Testis (tissue), 3 donors: ENCODE measurements around the gene S100A11. TPM values are rescaled to one million over a fixed set of nuclear protein-coding genes. Genes with fewer than 3 reads are reported as not detected.

Source experiments
- DNase-seq: peaks from one replicate; pipeline ENCODE4 v3.0.0-alpha.2; 2019
- H3K27ac ChIP-seq, 2 donors: fragments of 200-600 bp; sonication (generic); one replicate each; pipeline ENCODE4 v1.5.1; 2019
- H3K27me3 ChIP-seq: fragments of 200-600 bp; sonication (generic); one replicate; pipeline ENCODE4 v1.5.1; 2019
- H3K36me3 ChIP-seq: fragments of 200-600 bp; sonication (generic); one replicate; pipeline ENCODE4 v1.5.1; 2017; ENCODE audit warnings: low read depth; ENCODE audit errors: missing control alignments
- H3K4me1 ChIP-seq: fragments of 200-600 bp; sonication (generic); one replicate; pipeline ENCODE4 v1.5.1; 2019
- H3K4me3 ChIP-seq, 2 donors: fragments of 200-600 bp; sonication (generic); one replicate each; pipeline ENCODE4 v1.5.1; 2017 to 2019
- H3K9me3 ChIP-seq: fragments of 200-600 bp; sonication (generic); one replicate; pipeline ENCODE4 v1.5.1; 2017
- CTCF ChIP-seq, 3 experiments: fragments of 450-650 bp in 2 of 3; fragments of 200-600 bp in 1 of 3; sonication (generic) in 1 of 3; IDR thresholded peaks; one replicate each; pipeline ENCODE4 v1.5.1; 2016 to 2019; ENCODE audit warnings: antibody characterized with exemption in 3 of 3, mild to moderate bottlenecking in 2 of 3, moderate library complexity in 1 of 3
- POLR2A ChIP-seq: fragments of 450-650 bp; IDR thresholded peaks from one replicate; pipeline ENCODE4 v1.6.1; 2017; ENCODE audit warnings: antibody characterized with exemption, mild to moderate bottlenecking, moderate library complexity
- WGBS, 2 donors: methylation state at CpG; one replicate each; pipeline ENCODE4 v1.1.5; 2018; 5-methylcytosine and 5-hydroxymethylcytosine counted together
- intact Hi-C: fragments of 100-400 bp; cut with DNase I; formaldehyde crosslinking; loops from one replicate; pipeline ENCODE4 v1.15.1; 2023; ENCODE audit warnings: low total_unique reads
- polyA plus RNA-seq: library from polyadenylated mRNA; stranded (reverse); fragments of 350-450 nt; fragmentation: Illumina TruSeq; extraction: RNeasy Lipid Tissue Mini Kit (QIAGEN cat#74804); gene quantifications from one replicate; pipeline ENCODE4 v1.2.3, GENCODE V29; 2014; ENCODE audit warnings: low read depth, low replicate concordance; ENCODE audit not compliant: insufficient read depth
- total RNA-seq, 2 donors: library from RNA; depleted of rRNA; stranded (reverse); fragments of >200 nt; gene quantifications; one replicate each; pipeline ENCODE4 v1.2.3, GENCODE V29; 2016

S100A11 gene
- total and polyA plus RNA-seq, 3 donors from 2014 or later, result 80.2 to 275 (median 86.9) TPM

DNA sequence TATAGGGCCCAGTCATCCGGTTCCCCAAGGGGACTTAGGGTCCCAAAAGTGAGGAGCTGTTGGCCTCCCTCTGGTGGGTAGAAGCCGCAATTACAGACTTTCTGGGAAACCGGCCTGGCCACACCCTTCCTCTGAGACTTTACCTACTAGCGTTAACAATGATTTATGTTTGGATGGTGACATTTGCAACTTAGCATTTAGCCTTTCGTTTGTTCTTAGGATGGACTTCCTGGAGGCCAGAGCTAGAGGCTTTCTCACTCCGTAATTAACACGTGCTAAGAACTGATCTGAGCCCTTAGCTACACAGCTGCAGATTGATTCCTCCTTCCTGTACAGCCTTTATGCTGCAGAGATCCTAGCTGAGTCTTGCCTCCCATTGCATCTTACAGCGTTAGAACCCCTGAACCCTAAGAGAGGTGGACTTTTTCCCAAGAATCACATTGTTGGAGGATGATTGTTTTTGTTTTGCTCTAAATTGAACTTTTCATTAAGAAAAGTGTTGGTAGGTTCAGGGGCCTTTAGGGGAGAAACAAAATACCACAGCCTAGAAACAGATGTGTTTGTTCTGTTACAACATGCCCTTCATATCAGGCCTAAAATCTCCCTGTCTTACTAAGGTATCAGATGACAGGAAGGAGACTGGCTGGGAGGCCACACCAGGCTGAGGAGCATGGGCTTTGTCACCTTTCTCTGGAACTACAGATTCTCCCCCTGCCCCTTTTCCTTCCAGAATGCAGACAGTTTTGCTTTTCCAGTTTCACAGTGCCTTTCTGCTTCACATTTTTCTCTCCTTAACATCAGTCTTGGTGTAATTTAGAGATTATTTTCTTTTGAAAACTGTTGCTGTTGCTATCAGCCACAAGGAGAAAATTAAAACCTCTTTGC lies 1.9 kb downstream of the S100A11 start:
- no peaks in the 10 kb centered on the region for H3K36me3 ChIP-seq
- intact Hi-C loops, result no loop called here
- WGBS, 2 donors, result 21 to 37% methylated on average over 7 to 8 of the region's 8 CpGs
- H3K4me3 ChIP-seq, result peak overlapping the region in 1 of 2 donors; percentile 86
- peak; percentile 60 for DNase-seq
- H3K4me1 ChIP-seq, result peaks cover 18% of the 10 kb centered on the region
- H3K9me3 ChIP-seq, result no peaks in the 10 kb centered on the region
- TF ChIP-seq CTCF (IDR thresholded peaks at IDR 0.05), result peak; percentile 30 to 56 (median 35)
- TF ChIP-seq POLR2A, result no peak
- no peaks in the 10 kb centered on the region for H3K27me3 ChIP-seq
- peak overlapping the region; percentile 2 to 58 for H3K27ac ChIP-seq

GRCh38 chr1:152034324-152034653 lies 2.5 kb downstream of the S100A11 start:
- Histone ChIP-seq H3K27ac (peak overlapping the region in 1 of 2 donors; percentile 58), H3K9me3 (no peaks in the 10 kb centered on the region), H3K27me3 (no peaks in the 10 kb centered on the region), H3K4me1 (peaks cover 18% of the 10 kb centered on the region), H3K4me3 (no peak overlapping the region), H3K36me3 (no peaks in the 10 kb centered on the region)
- no peak for TF ChIP-seq POLR2A
- TF ChIP-seq CTCF (IDR thresholded peaks at IDR 0.05), result no peak
- intact Hi-C loops, result no loop called here
- no peak for DNase-seq
- WGBS, 2 donors, result 67 to 74% methylated on average over 1 of the region's 1 CpG

GRCh38 chr1:152029929-152030211 lies 6.9 kb downstream of the S100A11 start:
- WGBS, 2 donors, result 89 to 92% methylated on average over 4 of the region's 4 CpGs
- Histone ChIP-seq H3K4me1 (peaks cover 7% of the 10 kb centered on the region), H3K9me3 (no peaks in the 10 kb centered on the region), H3K4me3 (no peak overlapping the region), H3K36me3 (no peaks in the 10 kb centered on the region), H3K27me3 (no peaks in the 10 kb centered on the region), H3K27ac (no peak overlapping the region)
- intact Hi-C loops, result no loop called here
- TF ChIP-seq POLR2A (no peak), CTCF (IDR thresholded peaks at IDR 0.05) (no peak)
- no peak for DNase-seq

DNA sequence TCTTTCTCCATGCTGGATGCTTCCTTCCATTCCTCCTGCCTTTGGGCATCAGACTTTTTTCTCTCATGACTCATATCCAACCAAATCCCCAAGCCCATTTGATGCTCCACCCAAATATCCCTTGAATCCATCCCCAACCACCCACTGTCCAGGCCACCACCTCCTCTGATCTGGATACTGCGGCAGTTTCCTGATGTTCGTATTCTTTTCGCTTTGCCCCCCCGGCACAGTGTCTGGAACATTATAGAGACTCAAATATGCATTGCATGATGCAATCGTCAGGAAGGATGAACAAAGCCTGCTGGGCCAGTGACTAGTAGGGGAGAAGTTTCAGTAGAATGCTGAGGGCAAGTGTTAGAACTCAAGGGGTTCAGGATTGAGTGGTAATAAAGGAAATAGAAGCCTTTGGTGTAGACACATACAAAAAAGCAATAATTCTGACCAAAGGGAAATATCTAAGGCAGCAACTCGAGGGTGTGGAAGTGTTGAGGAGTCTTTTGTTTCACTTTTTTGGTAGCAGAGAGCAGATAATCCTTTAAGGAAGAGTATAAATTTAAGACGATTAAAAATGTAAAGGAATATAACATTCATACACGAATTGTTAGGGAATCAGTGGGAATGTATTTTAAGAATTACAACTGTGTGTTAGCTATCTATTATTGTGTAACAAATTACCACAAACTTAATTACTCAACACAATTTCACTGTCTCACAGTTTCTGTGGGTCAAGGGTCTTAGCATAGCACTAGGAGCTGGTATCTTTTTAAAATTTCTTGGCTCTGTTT lies 7.5 kb downstream of the S100A11 start:
- H3K9me3 ChIP-seq, result no peaks in the 10 kb centered on the region
- no peak for DNase-seq
- peaks cover 2% of the 10 kb centered on the region for H3K4me1 ChIP-seq
- whole genome bisulfite sequencing, 2 donors, result 89 to 91% methylated on average over 8 of the region's 8 CpGs
- no peaks in the 10 kb centered on the region for H3K36me3 ChIP-seq
- TF ChIP-seq POLR2A (no peak), CTCF (IDR thresholded peaks at IDR 0.05) (no peak)
- no peak overlapping the region for H3K4me3 ChIP-seq
- H3K27ac ChIP-seq, result no peak overlapping the region
- intact Hi-C loops, result no loop called here
- H3K27me3 ChIP-seq, result no peaks in the 10 kb centered on the region
